Stimulated activated CD8-positive, alpha-beta memory T cell treated with anti-CD3 and anti-CD28 coated beads, Interleukin-4, amount 100 ng/mL, for 4 hours (primary cell): ENCODE data around the gene LBR.

Source experiments
- DNase-seq, 2 donors: peaks; one replicate each; pipeline ENCODE4 v3.0.0-alpha.2; 2020; ENCODE audit warnings: low read depth in 2 of 2, low spot score in 1 of 2

Gene LBR

DNA sequence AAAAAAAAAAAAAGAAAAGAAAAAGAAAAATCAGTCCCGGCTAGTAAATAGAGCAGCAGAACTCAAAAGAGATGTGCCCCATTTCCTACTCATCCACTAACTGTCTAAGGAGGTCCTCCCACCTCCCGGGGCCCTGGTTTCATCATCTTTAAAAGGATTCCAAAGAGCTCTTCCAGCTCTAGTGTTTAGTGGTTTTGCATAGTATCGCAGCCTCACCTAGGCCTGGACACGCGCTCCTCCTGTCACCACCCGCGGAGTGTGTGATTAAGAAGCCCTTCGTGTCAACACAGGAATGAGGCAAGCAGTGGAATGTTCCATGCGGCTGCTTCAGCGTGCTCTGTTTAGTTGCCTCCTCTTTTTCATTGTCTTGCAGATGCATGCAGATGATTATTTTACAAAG lies 49.0 kb downstream of the LBR start:
- no peak for DNase-seq

DNA sequence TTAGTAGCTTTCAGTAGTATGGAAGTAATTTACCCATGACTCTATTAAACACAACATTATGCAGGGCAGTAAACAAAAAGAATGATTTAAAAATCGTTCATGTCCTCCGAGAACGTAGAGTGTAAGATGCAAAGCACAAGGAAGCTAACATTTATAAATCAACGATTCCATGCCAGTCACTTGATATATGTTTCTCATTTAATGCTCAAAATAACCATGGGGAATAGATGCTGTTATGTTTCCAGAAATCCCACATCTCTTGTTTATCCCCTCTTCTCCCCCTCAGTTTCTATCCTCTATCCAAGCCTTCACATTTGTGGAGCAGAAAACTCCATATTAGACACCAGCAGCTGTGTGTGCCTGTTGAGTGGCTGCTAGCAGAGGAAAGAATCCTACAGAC lies 52.8 kb downstream of the LBR start:
- no peak for DNase-seq

DNA sequence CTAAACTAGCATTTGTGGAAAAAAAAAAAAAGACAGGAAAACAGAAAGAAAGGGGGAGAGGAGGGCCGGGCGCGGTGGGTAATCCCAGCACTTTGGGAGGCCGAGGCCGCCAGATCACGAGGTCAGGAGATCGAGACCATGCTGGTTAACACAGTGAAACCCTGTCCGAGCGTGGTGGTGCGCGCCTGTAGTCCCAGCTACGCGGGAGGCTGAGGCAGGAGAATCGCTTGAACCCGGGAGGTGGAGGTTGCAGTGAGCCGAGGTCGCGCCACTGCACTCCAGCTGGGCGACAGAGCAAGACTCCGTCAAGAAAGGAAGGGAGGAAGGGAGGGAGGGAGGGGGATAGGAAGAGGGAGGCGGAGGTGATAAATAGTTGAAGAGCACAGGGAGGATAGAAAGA lies 54.7 kb downstream of the LBR start:
- DNase-seq, result no peak

DNA sequence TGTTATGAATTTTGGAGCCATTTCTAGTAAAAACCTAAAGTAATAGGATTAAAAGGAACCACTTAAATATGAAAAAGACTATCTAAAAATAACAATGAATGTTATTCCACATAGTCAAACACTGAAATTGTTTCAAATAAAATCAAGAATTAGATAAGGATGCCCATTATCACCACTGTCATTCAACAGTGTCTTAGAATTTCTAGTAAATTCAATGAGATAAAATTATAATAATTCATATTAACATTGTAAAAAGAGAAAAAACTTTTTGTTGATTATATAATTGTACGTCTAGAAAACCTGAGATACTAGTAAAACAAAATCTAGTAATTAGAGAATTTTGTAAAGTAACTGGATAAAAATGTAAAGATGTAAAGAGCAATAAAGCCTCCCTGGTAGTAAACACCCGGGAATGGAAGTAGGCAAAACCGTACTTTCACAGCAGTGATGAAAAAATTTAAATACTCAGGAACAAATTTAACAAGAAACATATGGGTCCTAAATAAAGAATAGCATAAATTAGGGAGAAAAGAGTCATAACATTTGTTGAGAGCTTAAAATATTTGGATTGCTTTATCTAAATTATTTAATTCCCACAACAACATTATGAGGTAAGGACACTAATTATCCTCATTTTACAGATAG lies 56.4 kb downstream of the LBR start:
- DNase-seq, result no peak

DNA sequence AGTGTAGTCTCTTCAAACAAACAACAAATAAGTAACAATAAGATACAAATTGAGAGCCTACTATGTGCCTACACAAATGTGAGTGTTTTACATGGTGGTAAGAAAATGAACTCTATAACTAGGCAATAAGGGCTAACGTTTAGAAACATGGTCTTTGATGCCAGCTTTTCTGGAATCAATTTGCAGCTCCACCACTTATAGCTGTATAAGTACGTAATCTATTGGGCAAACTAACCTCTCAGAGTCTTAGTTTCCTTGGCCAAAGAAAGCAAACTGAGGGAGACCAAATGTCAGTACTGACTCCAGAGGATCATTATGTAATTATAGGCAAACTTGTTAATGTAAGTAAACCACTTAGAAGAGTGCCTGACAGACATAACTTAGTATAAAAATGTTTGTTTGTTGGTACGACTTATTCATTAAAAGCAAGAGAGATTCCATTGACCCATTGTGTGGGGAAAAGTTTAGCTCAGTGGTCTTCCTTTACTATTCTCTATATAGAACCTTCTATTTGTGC lies 59.7 kb downstream of the LBR start:
- no peak for DNase-seq

DNA sequence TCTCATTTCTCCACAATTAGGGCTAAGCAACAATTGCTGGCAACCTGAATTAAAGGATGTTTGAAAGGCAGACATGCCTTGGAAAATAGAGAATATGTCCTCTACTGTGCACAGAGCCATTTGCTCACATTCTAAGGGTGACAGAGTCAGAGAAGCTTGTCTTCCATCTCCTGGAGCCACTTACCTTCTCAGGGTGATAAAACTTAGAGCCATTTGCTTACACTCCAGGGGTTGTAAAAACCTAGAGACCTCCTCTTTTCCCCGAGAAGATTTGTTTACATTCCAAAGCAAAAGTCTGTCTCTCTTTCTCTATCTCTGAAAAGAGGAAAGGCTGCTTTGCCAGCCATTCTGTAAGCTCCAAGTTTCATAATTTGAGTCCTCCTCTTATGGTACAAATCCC lies 61.3 kb downstream of the LBR start:
- no peak for DNase-seq

DNA sequence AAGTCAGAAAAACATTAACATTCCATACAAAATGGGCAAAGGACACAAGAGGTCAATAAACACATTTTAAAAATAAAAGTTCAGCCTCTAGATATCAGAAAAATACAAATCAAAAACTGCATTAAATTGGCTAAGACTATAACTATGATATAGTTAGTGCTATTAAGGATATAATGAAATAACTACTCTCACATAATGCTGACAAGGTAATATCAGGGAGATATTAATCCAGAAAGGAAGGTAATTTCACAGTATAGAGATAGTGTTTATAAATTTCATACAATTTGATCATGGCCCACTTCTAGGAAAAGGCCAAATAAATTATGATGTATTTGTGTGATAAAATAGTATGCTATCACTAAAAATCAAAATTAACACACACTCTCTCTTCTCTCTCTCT lies 61.8 kb downstream of the LBR start:
- no peak for DNase-seq

DNA sequence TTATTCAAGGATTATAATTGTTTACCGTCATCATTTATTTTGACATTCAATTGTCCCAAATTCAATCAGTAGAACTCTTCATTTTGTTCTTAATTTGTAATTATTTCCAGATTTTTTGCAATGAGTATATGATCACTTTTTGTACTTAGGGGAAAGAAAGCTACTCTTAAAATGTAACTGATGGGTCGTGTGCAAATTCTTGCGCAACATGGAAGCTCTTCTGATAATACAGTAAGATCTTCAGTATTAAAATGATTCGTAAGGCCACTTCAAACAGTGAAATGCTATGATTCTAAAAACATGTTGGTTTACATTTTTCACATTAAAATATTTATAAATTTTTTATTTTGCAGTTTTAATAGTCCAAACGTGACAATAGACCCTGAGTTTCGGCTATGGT lies 63.4 kb downstream of the LBR start:
- DNase-seq, result no peak

DNA sequence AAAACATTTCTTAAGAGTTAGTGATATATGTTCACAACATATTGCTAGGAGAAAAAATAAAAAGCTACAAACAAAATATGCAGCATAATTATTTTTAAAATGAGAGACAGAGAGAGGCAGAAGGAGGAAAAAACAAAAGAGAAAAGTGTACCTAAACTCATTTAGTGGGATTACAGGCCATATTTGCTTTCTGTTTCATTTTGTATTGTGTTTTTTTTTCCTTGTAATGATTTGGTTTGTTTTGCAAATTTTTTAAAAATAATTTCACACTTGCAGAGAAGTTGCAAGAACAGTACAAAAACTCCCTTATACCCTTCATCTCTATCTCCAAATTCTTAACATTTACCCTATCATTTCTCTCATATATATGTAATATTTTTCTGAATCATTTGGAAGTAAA lies 65.0 kb downstream of the LBR start:
- no peak for DNase-seq

DNA sequence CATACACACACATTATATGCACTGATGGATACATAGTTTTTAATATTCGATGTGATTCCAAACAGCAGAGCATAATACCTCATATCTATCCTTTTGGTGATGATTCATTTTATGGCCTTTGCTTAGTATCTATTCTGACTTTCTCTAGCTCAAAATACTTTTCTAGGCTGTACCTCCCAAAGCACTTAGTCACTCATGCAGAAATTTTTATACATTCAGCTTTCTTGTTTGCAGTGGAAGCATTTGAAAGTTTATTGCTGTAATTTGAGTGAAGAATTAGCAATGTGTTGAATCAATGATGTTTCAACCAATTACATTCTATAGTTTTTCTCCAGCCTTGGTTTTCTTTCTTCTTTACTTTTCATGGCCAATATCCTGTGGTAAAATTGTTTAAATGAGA lies 66.7 kb downstream of the LBR start:
- no peak for DNase-seq

DNA sequence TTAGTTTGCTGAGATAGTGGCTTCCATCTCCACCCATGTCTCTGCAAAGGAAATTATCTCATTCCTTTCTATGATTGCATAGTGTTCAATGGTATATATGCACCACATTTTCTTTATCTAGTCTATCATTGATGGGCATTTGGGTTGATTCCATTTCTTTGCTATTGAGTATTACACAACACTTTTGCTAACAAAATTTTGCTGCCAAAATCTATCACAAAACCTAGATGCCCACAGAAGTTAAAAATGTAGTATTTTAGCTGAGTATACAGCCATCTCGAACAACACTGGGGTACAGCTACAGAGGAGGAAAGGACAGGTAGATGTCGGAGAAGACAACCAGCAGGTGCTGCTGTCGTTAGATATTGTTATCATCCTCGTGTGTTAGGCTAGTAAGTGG lies 67.7 kb downstream of the LBR start:
- DNase-seq, result no peak

DNA sequence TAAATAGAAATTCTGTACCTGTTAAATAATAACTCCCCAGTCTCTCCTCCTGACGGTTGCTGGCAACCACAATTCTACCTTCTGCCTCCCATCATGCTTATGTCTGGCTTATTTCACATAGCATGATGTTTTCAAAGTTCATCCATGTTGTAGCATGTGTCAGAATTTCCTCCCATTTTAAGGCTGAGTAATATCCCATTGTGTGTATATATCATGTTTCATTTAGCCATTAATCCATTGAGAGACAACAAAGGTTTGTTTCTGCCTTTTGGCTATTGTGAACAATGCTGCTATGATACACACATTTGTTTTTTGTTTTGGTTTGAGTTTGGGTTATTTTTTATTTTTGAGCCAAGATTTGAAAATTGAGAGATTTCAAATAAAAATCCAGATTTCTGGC lies 72.0 kb downstream of the LBR start:
- no peak for DNase-seq

DNA sequence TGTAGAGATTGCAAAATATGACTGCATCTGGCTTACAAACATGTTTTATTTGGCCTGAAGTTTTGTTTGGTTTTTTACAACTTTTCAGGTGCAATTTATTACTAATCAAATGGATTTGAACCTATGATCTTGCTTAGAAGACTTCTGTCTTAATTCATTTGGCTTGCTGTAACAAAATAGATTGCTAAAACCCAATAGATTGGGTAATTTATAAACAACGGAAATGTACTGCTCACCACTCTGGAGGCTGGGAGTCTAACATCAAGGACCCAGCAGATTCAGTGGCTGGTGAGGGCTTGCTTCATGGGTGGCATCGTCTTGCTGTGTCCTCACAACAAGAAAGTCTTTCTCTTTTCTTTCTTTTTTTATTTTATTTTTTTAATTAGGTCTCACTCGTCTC lies 72.9 kb downstream of the LBR start:
- no peak for DNase-seq
